A673 (cell line): ENCODE data around the gene SCUBE2. TPM values are rescaled to one million over a fixed set of nuclear protein-coding genes. Genes with fewer than 3 reads are reported as not detected.

Source experiments
- BruUV-seq: library from RNA; stranded (reverse); fragments of 400-500 nt; replicated peaks from 2 replicates; lab custom pipeline; 2021; lab: Mats Ljungman, UMichigan
- CTCF ChIA-PET: fragments of 300-600 bp; sonication (Branson Sonifier 250); formaldehyde crosslinking; loops from one replicate; lab custom pipeline; 2022; ENCODE audit warnings: antibody characterized with exemption; lab: Charles Lee
- POLR2A ChIA-PET: fragments of 300-600 bp; sonication (Branson Sonifier 250); formaldehyde crosslinking; loops from one replicate; lab custom pipeline; 2022; ENCODE audit warnings: antibody characterized with exemption; ENCODE audit not compliant: low non-redundant PET; lab: Charles Lee
- DNase-seq: peaks from one replicate; pipeline ENCODE4 v3.0.0-alpha.2; 2015; ENCODE audit warnings: low spot score
- H3K27ac ChIP-seq: fragments of 200-600 bp; sonication (generic); 2 replicates; pipeline ENCODE4 v1.5.1; 2016; ENCODE audit warnings: mixed run types, low read depth, mild to moderate bottlenecking, mixed read lengths, antibody characterized with exemption, low read length; ENCODE audit not compliant: poor library complexity, severe bottlenecking
- H3K27me3 ChIP-seq: fragments of 200-600 bp; sonication (generic); replicated peaks from 2 replicates; pipeline ENCODE4 v1.6.1; 2017; ENCODE audit warnings: mixed run types, low read depth, mild to moderate bottlenecking, mixed read lengths, antibody characterized with exemption, low read length; ENCODE audit not compliant: insufficient read depth, poor library complexity
- H3K36me3 ChIP-seq: fragments of 200-600 bp; sonication (generic); 2 replicates; pipeline ENCODE4 v1.6.1; 2016; ENCODE audit warnings: mixed run types, mild to moderate bottlenecking, mixed read lengths, antibody characterized with exemption, low read length; ENCODE audit not compliant: insufficient read depth, poor library complexity, severe bottlenecking
- H3K4me1 ChIP-seq: fragments of 200-600 bp; sonication (generic); 2 replicates; pipeline ENCODE4 v1.6.1; 2017; ENCODE audit warnings: mixed run types, mild to moderate bottlenecking, mixed read lengths, antibody characterized with exemption, low read length; ENCODE audit not compliant: insufficient read depth, poor library complexity, severe bottlenecking
- H3K4me3 ChIP-seq: fragments of 200-600 bp; sonication (generic); 2 replicates; pipeline ENCODE4 v1.5.1; 2016; ENCODE audit warnings: low read depth, mixed run types, mild to moderate bottlenecking, mixed read lengths, low read length; ENCODE audit not compliant: poor library complexity, severe bottlenecking
- H3K9me3 ChIP-seq: fragments of 200-600 bp; sonication (generic); 2 replicates; pipeline ENCODE4 v1.6.1; 2016; ENCODE audit warnings: mixed run types, low read depth, mild to moderate bottlenecking, mixed read lengths, antibody characterized with exemption, low read length; ENCODE audit not compliant: poor library complexity, severe bottlenecking
- CTCF ChIP-seq: fragments of 300-800, 200-600 bp; sonication (generic); conservative IDR thresholded peaks from 2 replicates; pipeline ENCODE4 v1.5.1; 2017; ENCODE audit warnings: low read depth, mild to moderate bottlenecking, antibody characterized with exemption, low read length, moderate library complexity, mixed read lengths
- EZH2 ChIP-seq: fragments of 200-600 bp; sonication (generic); IDR thresholded peaks from 2 replicates; pipeline ENCODE4 v1.6.1; 2017; ENCODE audit warnings: borderline replicate concordance, low read depth, mild to moderate bottlenecking, mixed read lengths, antibody characterized with exemption, low read length; ENCODE audit not compliant: poor library complexity, severe bottlenecking
- intact Hi-C: fragments of 100-400 bp; cut with micrococcal nuclease; formaldehyde crosslinking; loops from one replicate; pipeline ENCODE4 v1.10.0; 2022; ENCODE audit not compliant: unreplicated experiment
- total RNA-seq: library from RNA; stranded (reverse); gene quantifications from 2 replicates; pipeline ENCODE4 v1.2.3, GENCODE V29; 2021

Gene SCUBE2
- total RNA-seq, 1 experiment from 2014 or later, result 1.4 TPM

GRCh38 chr11:9053316-9054035 is 37.9 kb downstream of the SCUBE2 start:
- no peak for DNase-seq
- Histone ChIP-seq H3K36me3 (no peaks in the 10 kb centered on the region), H3K4me1 (peaks cover 5% of the 10 kb centered on the region), H3K9me3 (no peaks in the 10 kb centered on the region), H3K4me3 (no peak overlapping the region), H3K27ac (no peak overlapping the region), H3K27me3 (no peaks in the 10 kb centered on the region)
- intact Hi-C loops, result no loop called here
- CTCF ChIA-PET, result no interaction called here
- TF ChIP-seq CTCF (no peak), EZH2 (no peak)
- POLR2A ChIA-PET, result no interaction called here
- no TSS peak for BruUV-seq

GRCh38 chr11:9052316-9052715 is 39.1 kb downstream of the SCUBE2 start:
- Histone ChIP-seq H3K27me3 (no peaks in the 10 kb centered on the region), H3K4me1 (peaks cover 12% of the 10 kb centered on the region), H3K4me3 (no peak overlapping the region), H3K36me3 (no peaks in the 10 kb centered on the region), H3K9me3 (no peaks in the 10 kb centered on the region), H3K27ac (no peak overlapping the region)
- POLR2A ChIA-PET, result no interaction called here
- TF ChIP-seq CTCF (no peak), EZH2 (no peak)
- no peak for DNase-seq
- no TSS peak for BruUV-seq
- intact Hi-C loops, result no loop called here
- CTCF ChIA-PET, result no interaction called here

- no TSS peak for BruUV-seq
- Histone ChIP-seq H3K27ac (no peak overlapping the region), H3K4me1 (peaks cover 16% of the 10 kb centered on the region), H3K9me3 (no peaks in the 10 kb centered on the region), H3K4me3 (no peak overlapping the region), H3K27me3 (no peaks in the 10 kb centered on the region), H3K36me3 (no peaks in the 10 kb centered on the region)
- ChIA-PET POLR2A (no interaction called here), CTCF (no interaction called here)
- intact Hi-C loops, result no loop called here
- TF ChIP-seq CTCF (no peak), EZH2 (no peak)
- DNase-seq, result no peak
Measured at GRCh38 chr11:9049959-9050358, 41.4 kb downstream of the SCUBE2 start.
